ENCODE results near the gene TTN. TPM values are rescaled to one million over a fixed set of nuclear protein-coding genes. Genes with fewer than 3 reads are reported as not detected.

Gene TTN
- total and polyA plus RNA-seq, 2 of the 8 experiments (the other 6 are each of a cell fraction or from before 2014, with no cell fraction given) = 0.30 to 9.7 TPM

- Histone ChIP-seq H3K27me3 (replicated peaks in 1 of 4; ENCODE audit: control insufficient read depth in 3 of 4, extremely low read depth in 1 of 4, insufficient read depth in 3 of 4, low read length in 3 of 4) (no peaks in the 10 kb centered on the region), H2BK120ac (replicated peaks; ENCODE audit: low read depth, low read length) (no peak overlapping the region), H2BK20ac (ENCODE audit: low read length) (no peak overlapping the region), H3K4me1 (replicated peaks in 1 of 4; ENCODE audit: control insufficient read depth in 3 of 4, insufficient read depth in 4 of 4, low read length in 3 of 4) (no peaks in the 10 kb centered on the region), H2AFZ (ENCODE audit: low read length) (no peak overlapping the region), H2BK12ac (ENCODE audit: low read depth, low read length) (no peak overlapping the region), H4K20me1 (replicated peaks in 1 of 2; ENCODE audit: control insufficient read depth in 1 of 2, insufficient read depth in 2 of 2, low read length in 2 of 2) (no peaks in the 10 kb centered on the region), H3K4ac (replicated peaks; ENCODE audit: insufficient read length, low read depth, low read length) (no peak overlapping the region), H3K23me2 (ENCODE audit: low read depth, low read length) (no peaks in the 10 kb centered on the region), H4K8ac (ENCODE audit: extremely low read depth, insufficient read depth, low read length) (no peak overlapping the region), H2AK5ac (ENCODE audit: low read depth, low read length) (no peak overlapping the region), H3K4me3 (ENCODE audit: extremely low read depth in 1 of 4, insufficient read depth in 2 of 4, low read depth in 3 of 4, low read length in 4 of 4) (no peak overlapping the region), H3K27ac (ENCODE audit: low read depth, low read length) (no peak overlapping the region), H3K79me2 (ENCODE audit: control insufficient read depth in 1 of 2, insufficient read depth in 2 of 2, low read length in 2 of 2) (no peaks in the 10 kb centered on the region), H3K23ac (ENCODE audit: insufficient read length) (no peak overlapping the region), H3K9ac (replicated peaks in 1 of 4; ENCODE audit: extremely low read depth in 1 of 4, low read depth in 3 of 4, low read length in 3 of 4) (no peak overlapping the region), H2BK5ac (ENCODE audit: low read depth, low read length) (no peak overlapping the region), H3K14ac (ENCODE audit: insufficient read length) (no peak overlapping the region), H3K4me2 (ENCODE audit: insufficient read depth in 1 of 2, low read depth in 2 of 2, low read length in 2 of 2) (no peak overlapping the region), H2BK15ac (ENCODE audit: low read length) (no peak overlapping the region), H4K91ac (replicated peaks; ENCODE audit: insufficient read length, low read length) (no peak overlapping the region), H3K18ac (ENCODE audit: extremely low read depth, low read length) (no peak overlapping the region), H4K5ac (ENCODE audit: insufficient read length, low read depth, low read length) (no peak overlapping the region), H3K56ac (replicated peaks; ENCODE audit: insufficient read length, low read depth, low read length) (no peak overlapping the region), H3K9me3 (ENCODE audit: insufficient read depth in 2 of 2, low read depth in 1 of 2, low read length in 1 of 2) (no peaks in the 10 kb centered on the region), H3K36me3 (ENCODE audit: control insufficient read depth in 2 of 4, insufficient read depth in 4 of 4, low read length in 3 of 4) (no peaks in the 10 kb centered on the region), H3K79me1 (ENCODE audit: low read depth, low read length) (no peaks in the 10 kb centered on the region)
- ChIA-PET CTCF (ENCODE audit: partially characterized antibody) (interaction anchor here (0.7 to 3.8 kb wide), 9 partner anchors 9 to 151 kb away, joined by 3 to 17 read pairs (median 3); no protein-coding TSS in a partner anchor), POLR2A (ENCODE audit: partially characterized antibody) (no interaction called here)
- FAIRE-seq (no peak), DNase-seq (ENCODE audit: low read depth in 1 of 2, low spot score in 2 of 2) (no peak)
- WGBS, 2 experiments (ENCODE audit: extremely low coverage in 1 of 2, insufficient coverage in 1 of 2, insufficient read length in 1 of 2, insufficient replicate concordance in 2 of 2, low coverage in 1 of 2, low lambda C conversion rate in 2 of 2, missing lambda C conversion rate in 1 of 2) = 88% methylated on average over 1 of the region's 1 CpG; no CpG with 5 or more reads in 1 of the 2 experiments
- TF ChIP-seq CBX5 (IDR thresholded peaks at IDR 0.05; ENCODE audit: low read depth, low read length) (no peak), SIN3A (conservative IDR thresholded peaks at IDR 0.05 in 1 of 2, IDR thresholded peaks at IDR 0.05 in 1 of 2; ENCODE audit: low read depth in 1 of 2, low read length in 2 of 2) (no peak), TCF12 (IDR thresholded peaks at IDR 0.05; ENCODE audit: low read depth, low read length) (no peak), KDM5A (IDR thresholded peaks at IDR 0.05; ENCODE audit: low read length) (no peak), CHD1 (IDR thresholded peaks at IDR 0.05; ENCODE audit: low read depth, low read length) (no peak), HDAC2 (IDR thresholded peaks at IDR 0.05; ENCODE audit: borderline replicate concordance in 1 of 2, low read depth in 2 of 2, low read length in 2 of 2) (no peak), SP2 (IDR thresholded peaks at IDR 0.05; ENCODE audit: low read length) (no peak), BCL11A (IDR thresholded peaks at IDR 0.05; ENCODE audit: low read depth in 2 of 2, low read length in 2 of 2) (no peak), POU5F1 (IDR thresholded peaks at IDR 0.05; ENCODE audit: low read depth, low read length) (no peak), GABPA (IDR thresholded peaks at IDR 0.05; ENCODE audit: borderline replicate concordance, insufficient read depth, low read length) (no peak), TAF1 (IDR thresholded peaks at IDR 0.05; ENCODE audit: low read depth, low read length) (no peak), ATF2 (IDR thresholded peaks at IDR 0.05; ENCODE audit: low read length) (no peak), FOSL1 (IDR thresholded peaks at IDR 0.05; ENCODE audit: insufficient read depth, low read depth, low read length) (no peak)
Measured at GRCh38 chr2:178806543-178806942, 680 bp downstream of the TTN start.

Measured in H1 (cell line).